HL-60 (cell line): ENCODE measurements around the gene SALL1.

Experiments
- DNase-seq, 2 experiments: peaks; one replicate each; pipeline ENCODE4 v3.0.0-alpha.2; 2010 to 2020; ENCODE audit warnings: low read depth in 1 of 2, low spot score in 1 of 2
- H3K27ac ChIP-seq: fragments of 250-450 bp; sonication (Bioruptor Pico); replicated peaks from 2 replicates; pipeline ENCODE4 v1.5.1; 2020; ENCODE audit warnings: mild to moderate bottlenecking, moderate library complexity
- H3K27me3 ChIP-seq: fragments of 250-450 bp; sonication (Bioruptor Pico); 2 replicates; pipeline ENCODE4 v1.5.1; 2021; ENCODE audit warnings: mild to moderate bottlenecking, moderate library complexity; ENCODE audit not compliant: insufficient read depth, poor library complexity, severe bottlenecking
- H3K4me3 ChIP-seq: replicated peaks from 2 replicates; pipeline ENCODE4 v1.5.1; 2011; ENCODE audit warnings: mild to moderate bottlenecking, control low read depth, low read length; ENCODE audit not compliant: insufficient read depth
- CTCF ChIP-seq: IDR thresholded peaks from one replicate; pipeline ENCODE4 v1.5.1; 2011; ENCODE audit warnings: low read length, control low read depth, inconsistent platforms; ENCODE audit not compliant: insufficient read depth
- GABPA ChIP-seq: IDR thresholded peaks from 2 replicates; pipeline ENCODE4 v1.6.1; 2012; ENCODE audit warnings: low read depth
- POLR2AphosphoS5 ChIP-seq: IDR thresholded peaks from 2 replicates; pipeline ENCODE4 v1.6.1; 2012; ENCODE audit warnings: low read depth
- REST ChIP-seq: IDR thresholded peaks from 2 replicates; pipeline ENCODE4 v1.6.1; 2012; ENCODE audit warnings: low read depth; ENCODE audit not compliant: insufficient replicate concordance
- SPI1 ChIP-seq: IDR thresholded peaks from 2 replicates; pipeline ENCODE4 v1.6.1; 2012; ENCODE audit warnings: low read depth, mild to moderate bottlenecking, borderline replicate concordance

Gene SALL1

GRCh38 chr16:51146256-51146924 lies 4.7 kb downstream of the SALL1 start:
- H3K27ac ChIP-seq, result no peak overlapping the region
- no peak for TF ChIP-seq CTCF
- TF ChIP-seq REST, result no peak
- no peak for TF ChIP-seq GABPA
- no peak for TF ChIP-seq SPI1
- TF ChIP-seq POLR2AphosphoS5, result no peak
- no peak for DNase-seq
- H3K4me3 ChIP-seq, result no peak overlapping the region
- H3K27me3 ChIP-seq, result peaks cover 35% of the 10 kb centered on the region

GRCh38 chr16:51144203-51144602 lies 6.9 kb downstream of the SALL1 start:
- no peak for DNase-seq
- Histone ChIP-seq H3K27me3 (peaks cover 18% of the 10 kb centered on the region), H3K27ac (no peak overlapping the region), H3K4me3 (no peak overlapping the region)
- TF ChIP-seq REST (no peak), SPI1 (no peak), CTCF (no peak), POLR2AphosphoS5 (no peak), GABPA (no peak)

- Histone ChIP-seq H3K4me3 (no peak overlapping the region), H3K27ac (no peak overlapping the region), H3K27me3 (peaks cover 13% of the 10 kb centered on the region)
- TF ChIP-seq CTCF (no peak), GABPA (no peak), SPI1 (no peak), POLR2AphosphoS5 (no peak), REST (no peak)
- DNase-seq, result no peak
Measured at GRCh38 chr16:51143196-51143977, 7.7 kb downstream of the SALL1 start.
